PC-9 (cell line): ENCODE results near the gene TAF13.

Experiments
- EZH2 ChIP-seq: fragments of 200-600 bp; sonication (generic); IDR thresholded peaks from 2 replicates; pipeline ENCODE4 v1.8.0; 2017; ENCODE audit warnings: antibody characterized with exemption, low read depth
- TF ChIP-seq, protein P1 (sequence below): fragments of 200-600 bp; sonication (generic); conservative IDR thresholded peaks from 2 replicates; pipeline ENCODE4 v1.6.1; 2017; ENCODE audit warnings: mixed run types, antibody characterized with exemption, mild to moderate bottlenecking, moderate library complexity

DNA sequence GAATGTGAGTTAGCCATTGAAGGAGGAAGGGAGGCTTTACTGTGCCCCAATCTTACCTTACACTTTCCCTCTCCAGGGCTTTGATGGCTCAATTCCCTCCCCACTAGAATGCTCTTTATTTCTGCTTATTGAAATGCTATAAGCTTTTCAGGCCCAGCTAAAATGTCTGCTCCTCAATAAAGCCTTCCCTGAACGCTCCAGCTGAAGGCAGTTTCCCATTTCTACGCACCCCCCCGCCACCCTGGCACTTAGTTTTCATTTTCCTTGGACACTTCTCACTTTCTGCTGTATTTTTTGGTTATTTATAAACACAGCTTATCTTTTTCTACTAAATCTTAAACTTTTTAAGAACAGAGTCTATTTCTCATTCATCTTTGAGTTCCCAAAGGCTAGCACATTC, 7.7 kb upstream of the TAF13 start:
- TF ChIP-seq, protein P1, sequence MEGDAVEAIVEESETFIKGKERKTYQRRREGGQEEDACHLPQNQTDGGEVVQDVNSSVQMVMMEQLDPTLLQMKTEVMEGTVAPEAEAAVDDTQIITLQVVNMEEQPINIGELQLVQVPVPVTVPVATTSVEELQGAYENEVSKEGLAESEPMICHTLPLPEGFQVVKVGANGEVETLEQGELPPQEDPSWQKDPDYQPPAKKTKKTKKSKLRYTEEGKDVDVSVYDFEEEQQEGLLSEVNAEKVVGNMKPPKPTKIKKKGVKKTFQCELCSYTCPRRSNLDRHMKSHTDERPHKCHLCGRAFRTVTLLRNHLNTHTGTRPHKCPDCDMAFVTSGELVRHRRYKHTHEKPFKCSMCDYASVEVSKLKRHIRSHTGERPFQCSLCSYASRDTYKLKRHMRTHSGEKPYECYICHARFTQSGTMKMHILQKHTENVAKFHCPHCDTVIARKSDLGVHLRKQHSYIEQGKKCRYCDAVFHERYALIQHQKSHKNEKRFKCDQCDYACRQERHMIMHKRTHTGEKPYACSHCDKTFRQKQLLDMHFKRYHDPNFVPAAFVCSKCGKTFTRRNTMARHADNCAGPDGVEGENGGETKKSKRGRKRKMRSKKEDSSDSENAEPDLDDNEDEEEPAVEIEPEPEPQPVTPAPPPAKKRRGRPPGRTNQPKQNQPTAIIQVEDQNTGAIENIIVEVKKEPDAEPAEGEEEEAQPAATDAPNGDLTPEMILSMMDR, result no peak
- TF ChIP-seq EZH2, result no peak
